ENCODE results near the gene MATCAP1. TPM values are rescaled to one million over a fixed set of nuclear protein-coding genes. Genes with fewer than 3 reads are reported as not detected.

Gene MATCAP1
- total RNA-seq, 1 experiment from 2014 or later: 40.8 TPM

DNA sequence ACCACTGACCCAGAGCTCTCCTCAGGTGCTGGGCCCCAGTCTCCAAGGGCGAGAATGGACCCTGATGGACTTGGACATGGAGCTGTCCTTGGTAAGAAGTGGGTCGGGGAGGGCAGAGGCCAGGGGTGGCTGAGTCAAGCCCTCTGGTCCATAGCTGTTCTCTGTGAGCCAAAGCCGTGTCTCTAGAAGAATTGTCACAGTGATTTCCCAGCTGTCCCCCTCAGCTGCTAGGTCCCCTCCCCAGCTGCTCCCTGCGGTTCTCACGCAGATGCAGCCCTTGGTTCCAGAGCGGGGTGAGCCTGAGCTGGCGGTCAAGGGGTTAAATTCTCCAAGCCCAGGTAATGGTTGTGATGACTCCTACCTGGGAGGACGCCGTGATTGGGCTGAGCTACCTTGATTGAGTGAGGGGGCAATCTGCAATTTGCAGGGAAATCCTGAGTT lies 14.7 kb downstream of the MATCAP1 start:
- H3K4me3 Mint-ChIP-seq: peak overlapping the region; percentile 85
- no peak overlapping the region for H3K27ac Mint-ChIP-seq
- no peaks in the 10 kb centered on the region for H3K9me3 Mint-ChIP-seq
- H3K36me3 Mint-ChIP-seq: no peaks in the 10 kb centered on the region
- ATAC-seq: peak; percentile 2; the same call in 1 of the 2 replicates
- TF ChIP-seq ZBTB21 (CRISPR knock-in tag; IDR thresholded peaks at IDR 0.05; ENCODE audit: borderline replicate concordance) (no peak), NFE2L1 (CRISPR knock-in tag; IDR thresholded peaks at IDR 0.05) (no peak), GTF2I (CRISPR knock-in tag; conservative IDR thresholded peaks at IDR 0.05) (no peak)
- TF ChIP-seq, protein P1, sequence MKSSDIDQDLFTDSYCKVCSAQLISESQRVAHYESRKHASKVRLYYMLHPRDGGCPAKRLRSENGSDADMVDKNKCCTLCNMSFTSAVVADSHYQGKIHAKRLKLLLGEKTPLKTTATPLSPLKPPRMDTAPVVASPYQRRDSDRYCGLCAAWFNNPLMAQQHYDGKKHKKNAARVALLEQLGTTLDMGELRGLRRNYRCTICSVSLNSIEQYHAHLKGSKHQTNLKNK (CRISPR knock-in tag; IDR thresholded peaks at IDR 0.05): no peak
- TF ChIP-seq, protein P2, sequence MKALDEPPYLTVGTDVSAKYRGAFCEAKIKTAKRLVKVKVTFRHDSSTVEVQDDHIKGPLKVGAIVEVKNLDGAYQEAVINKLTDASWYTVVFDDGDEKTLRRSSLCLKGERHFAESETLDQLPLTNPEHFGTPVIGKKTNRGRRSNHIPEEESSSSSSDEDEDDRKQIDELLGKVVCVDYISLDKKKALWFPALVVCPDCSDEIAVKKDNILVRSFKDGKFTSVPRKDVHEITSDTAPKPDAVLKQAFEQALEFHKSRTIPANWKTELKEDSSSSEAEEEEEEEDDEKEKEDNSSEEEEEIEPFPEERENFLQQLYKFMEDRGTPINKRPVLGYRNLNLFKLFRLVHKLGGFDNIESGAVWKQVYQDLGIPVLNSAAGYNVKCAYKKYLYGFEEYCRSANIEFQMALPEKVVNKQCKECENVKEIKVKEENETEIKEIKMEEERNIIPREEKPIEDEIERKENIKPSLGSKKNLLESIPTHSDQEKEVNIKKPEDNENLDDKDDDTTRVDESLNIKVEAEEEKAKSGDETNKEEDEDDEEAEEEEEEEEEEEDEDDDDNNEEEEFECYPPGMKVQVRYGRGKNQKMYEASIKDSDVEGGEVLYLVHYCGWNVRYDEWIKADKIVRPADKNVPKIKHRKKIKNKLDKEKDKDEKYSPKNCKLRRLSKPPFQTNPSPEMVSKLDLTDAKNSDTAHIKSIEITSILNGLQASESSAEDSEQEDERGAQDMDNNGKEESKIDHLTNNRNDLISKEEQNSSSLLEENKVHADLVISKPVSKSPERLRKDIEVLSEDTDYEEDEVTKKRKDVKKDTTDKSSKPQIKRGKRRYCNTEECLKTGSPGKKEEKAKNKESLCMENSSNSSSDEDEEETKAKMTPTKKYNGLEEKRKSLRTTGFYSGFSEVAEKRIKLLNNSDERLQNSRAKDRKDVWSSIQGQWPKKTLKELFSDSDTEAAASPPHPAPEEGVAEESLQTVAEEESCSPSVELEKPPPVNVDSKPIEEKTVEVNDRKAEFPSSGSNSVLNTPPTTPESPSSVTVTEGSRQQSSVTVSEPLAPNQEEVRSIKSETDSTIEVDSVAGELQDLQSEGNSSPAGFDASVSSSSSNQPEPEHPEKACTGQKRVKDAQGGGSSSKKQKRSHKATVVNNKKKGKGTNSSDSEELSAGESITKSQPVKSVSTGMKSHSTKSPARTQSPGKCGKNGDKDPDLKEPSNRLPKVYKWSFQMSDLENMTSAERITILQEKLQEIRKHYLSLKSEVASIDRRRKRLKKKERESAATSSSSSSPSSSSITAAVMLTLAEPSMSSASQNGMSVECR (CRISPR knock-in tag; IDR thresholded peaks at IDR 0.05; ENCODE audit: borderline replicate concordance): 0 out of 2 replicates have a peak, but pooled peaks have one; percentile 35
- peaks cover 48% of the 10 kb centered on the region for H3K4me1 Mint-ChIP-seq
- DNase-seq (ENCODE audit: low spot score): peak; percentile 51
- ChIA-PET POLR2A (interaction anchor here (0.9 to 2.5 kb wide), 5 partner anchors 9 to 29 kb away, joined by 3 to 9 read pairs (median 5); partner anchors contain the start of genes FBXL8 and TRADD), CTCF (interaction anchor here (0.6 to 15.6 kb wide), 31 partner anchors 9 to 505 kb away, joined by 3 to 386 read pairs (median 3); partner anchors contain the start of genes B3GNT9, CES3, ELMO3 and EXOC3L1)
- peaks cover 94% of the 10 kb centered on the region for H3K27me3 Mint-ChIP-seq (ENCODE audit: low read depth)

DNA sequence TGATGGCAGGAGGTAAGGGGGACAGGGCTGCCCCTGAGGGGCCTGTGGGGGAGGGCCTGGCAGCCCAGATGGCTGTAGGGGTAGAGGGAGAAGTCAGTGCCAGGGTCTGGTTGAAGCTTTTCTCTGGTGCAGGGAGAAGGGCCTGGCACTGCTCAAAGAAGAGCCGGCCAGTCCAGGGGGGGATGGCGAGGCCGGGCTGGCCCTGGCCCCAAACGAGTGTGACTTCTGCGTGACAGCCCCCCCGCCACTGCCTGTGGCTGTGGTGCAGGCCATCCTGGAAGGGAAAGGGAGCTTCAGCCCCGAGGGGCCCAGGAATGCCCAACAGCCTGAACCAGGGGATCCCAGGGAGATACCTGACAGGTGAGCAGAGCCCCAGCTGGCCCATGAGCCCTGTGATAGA lies 16.2 kb downstream of the MATCAP1 start:
- H3K27me3 Mint-ChIP-seq (ENCODE audit: low read depth): peaks cover 94% of the 10 kb centered on the region

More for the DNA sequence above, 16.2 kb downstream of the MATCAP1 start:
- CTCF ChIA-PET: interaction anchor here (1.4 to 15.6 kb wide), 4 partner anchors 11 to 207 kb away, joined by 3 to 386 read pairs (median 68); partner anchors contain the start of genes B3GNT9, CES3, ELMO3 and FBXL8
- no peak overlapping the region for H3K4me3 Mint-ChIP-seq
- H3K27ac Mint-ChIP-seq: no peak overlapping the region
- ATAC-seq: no peak
- no peaks in the 10 kb centered on the region for H3K9me3 Mint-ChIP-seq
- H3K36me3 Mint-ChIP-seq: no peaks in the 10 kb centered on the region
- POLR2A ChIA-PET: no interaction called here
- no peak for DNase-seq (ENCODE audit: low spot score)
- TF ChIP-seq, protein P3, sequence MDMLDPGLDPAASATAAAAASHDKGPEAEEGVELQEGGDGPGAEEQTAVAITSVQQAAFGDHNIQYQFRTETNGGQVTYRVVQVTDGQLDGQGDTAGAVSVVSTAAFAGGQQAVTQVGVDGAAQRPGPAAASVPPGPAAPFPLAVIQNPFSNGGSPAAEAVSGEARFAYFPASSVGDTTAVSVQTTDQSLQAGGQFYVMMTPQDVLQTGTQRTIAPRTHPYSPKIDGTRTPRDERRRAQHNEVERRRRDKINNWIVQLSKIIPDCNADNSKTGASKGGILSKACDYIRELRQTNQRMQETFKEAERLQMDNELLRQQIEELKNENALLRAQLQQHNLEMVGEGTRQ (CRISPR knock-in tag; IDR thresholded peaks at IDR 0.05): no peak
- TF ChIP-seq TEAD1 (CRISPR knock-in tag; IDR thresholded peaks at IDR 0.05): no peak
- TF ChIP-seq, protein P4, sequence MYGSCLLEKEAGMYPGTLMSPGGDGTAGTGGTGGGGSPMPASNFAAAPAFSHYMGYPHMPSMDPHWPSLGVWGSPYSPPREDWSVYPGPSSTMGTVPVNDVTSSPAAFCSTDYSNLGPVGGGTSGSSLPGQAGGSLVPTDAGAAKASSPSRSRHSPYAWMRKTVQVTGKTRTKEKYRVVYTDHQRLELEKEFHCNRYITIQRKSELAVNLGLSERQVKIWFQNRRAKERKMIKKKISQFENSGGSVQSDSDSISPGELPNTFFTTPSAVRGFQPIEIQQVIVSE (CRISPR knock-in tag; IDR thresholded peaks at IDR 0.05; ENCODE audit: borderline replicate concordance): no peak
- no peak for TF ChIP-seq SP1 (CRISPR knock-in tag; conservative IDR thresholded peaks at IDR 0.05)
- TF ChIP-seq ZNF671 (CRISPR knock-in tag; IDR thresholded peaks at IDR 0.05): no peak
- TF ChIP-seq, protein P5, sequence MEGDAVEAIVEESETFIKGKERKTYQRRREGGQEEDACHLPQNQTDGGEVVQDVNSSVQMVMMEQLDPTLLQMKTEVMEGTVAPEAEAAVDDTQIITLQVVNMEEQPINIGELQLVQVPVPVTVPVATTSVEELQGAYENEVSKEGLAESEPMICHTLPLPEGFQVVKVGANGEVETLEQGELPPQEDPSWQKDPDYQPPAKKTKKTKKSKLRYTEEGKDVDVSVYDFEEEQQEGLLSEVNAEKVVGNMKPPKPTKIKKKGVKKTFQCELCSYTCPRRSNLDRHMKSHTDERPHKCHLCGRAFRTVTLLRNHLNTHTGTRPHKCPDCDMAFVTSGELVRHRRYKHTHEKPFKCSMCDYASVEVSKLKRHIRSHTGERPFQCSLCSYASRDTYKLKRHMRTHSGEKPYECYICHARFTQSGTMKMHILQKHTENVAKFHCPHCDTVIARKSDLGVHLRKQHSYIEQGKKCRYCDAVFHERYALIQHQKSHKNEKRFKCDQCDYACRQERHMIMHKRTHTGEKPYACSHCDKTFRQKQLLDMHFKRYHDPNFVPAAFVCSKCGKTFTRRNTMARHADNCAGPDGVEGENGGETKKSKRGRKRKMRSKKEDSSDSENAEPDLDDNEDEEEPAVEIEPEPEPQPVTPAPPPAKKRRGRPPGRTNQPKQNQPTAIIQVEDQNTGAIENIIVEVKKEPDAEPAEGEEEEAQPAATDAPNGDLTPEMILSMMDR (IDR thresholded peaks at IDR 0.05): no peak
- TF ChIP-seq, protein P6, sequence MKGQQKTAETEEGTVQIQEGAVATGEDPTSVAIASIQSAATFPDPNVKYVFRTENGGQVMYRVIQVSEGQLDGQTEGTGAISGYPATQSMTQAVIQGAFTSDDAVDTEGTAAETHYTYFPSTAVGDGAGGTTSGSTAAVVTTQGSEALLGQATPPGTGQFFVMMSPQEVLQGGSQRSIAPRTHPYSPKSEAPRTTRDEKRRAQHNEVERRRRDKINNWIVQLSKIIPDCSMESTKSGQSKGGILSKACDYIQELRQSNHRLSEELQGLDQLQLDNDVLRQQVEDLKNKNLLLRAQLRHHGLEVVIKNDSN (CRISPR knock-in tag; IDR thresholded peaks at IDR 0.05): no peak
- TF ChIP-seq IRF2 (CRISPR knock-in tag; IDR thresholded peaks at IDR 0.05; ENCODE audit: borderline replicate concordance, low read depth): no peak
- TF ChIP-seq SMAD3 (CRISPR knock-in tag; IDR thresholded peaks at IDR 0.05; ENCODE audit: borderline replicate concordance): no peak
- no peak for TF ChIP-seq NR3C1 (CRISPR knock-in tag; conservative IDR thresholded peaks at IDR 0.05; ENCODE audit: low read depth)
- no peak for TF ChIP-seq ZNF219 (CRISPR knock-in tag; IDR thresholded peaks at IDR 0.05; ENCODE audit: borderline replicate concordance)
- no peak for TF ChIP-seq ZNF263 (CRISPR knock-in tag; IDR thresholded peaks at IDR 0.05; ENCODE audit: low read depth)
- no peak for TF ChIP-seq PRRX2 (CRISPR knock-in tag; IDR thresholded peaks at IDR 0.05)
- TF ChIP-seq, protein P7, sequence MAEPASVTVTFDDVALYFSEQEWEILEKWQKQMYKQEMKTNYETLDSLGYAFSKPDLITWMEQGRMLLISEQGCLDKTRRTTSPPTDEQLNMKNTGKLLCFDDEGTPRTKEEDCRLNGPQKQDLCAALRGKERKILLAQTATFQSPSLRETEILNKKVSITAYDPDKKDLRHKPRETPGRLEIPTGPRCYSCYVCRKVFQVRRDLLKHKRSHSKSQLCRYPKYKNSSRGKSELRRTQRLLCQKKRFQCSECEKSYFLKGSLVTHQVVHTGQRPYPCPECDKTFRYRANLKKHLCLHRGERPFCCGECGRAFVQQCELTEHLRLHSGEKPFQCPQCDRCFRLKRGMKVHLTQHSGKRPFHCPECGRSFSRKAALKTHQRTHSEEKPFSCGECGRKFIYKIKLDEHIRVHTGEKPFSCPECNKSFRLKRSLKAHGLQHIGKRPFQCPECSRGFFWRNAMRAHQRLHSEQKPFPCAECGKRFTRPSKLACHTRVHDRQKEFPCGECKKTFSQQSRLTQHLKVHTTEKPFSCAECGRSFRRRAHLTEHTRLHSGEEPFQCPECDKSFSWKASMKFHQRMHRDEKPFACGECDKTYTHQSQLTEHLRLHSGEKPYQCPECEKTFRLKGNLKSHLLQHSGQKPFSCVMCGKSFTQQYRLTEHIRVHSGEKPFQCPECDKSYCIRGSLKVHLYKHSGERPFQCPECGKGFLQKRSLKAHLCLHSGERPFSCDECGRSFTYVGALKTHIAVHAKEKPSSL (CRISPR knock-in tag; conservative IDR thresholded peaks at IDR 0.05): no peak
- H3K4me1 Mint-ChIP-seq: peaks cover 37% of the 10 kb centered on the region

All from WTC11 (cell line).